Mesendoderm (in vitro differentiated cells): Measurements from ENCODE around the gene CERS4.

Experiments used
- DNase-seq: peaks from one replicate; pipeline ENCODE4 v3.0.0; 2013
- H2AK5ac ChIP-seq: 2 replicates; pipeline ENCODE4 v1.6.1; 2013; ENCODE audit warnings: low read length, inconsistent platforms
- H2BK120ac ChIP-seq: 2 replicates; pipeline ENCODE4 v1.6.1; 2013; ENCODE audit warnings: low read depth, mild to moderate bottlenecking, low read length, moderate library complexity, mixed read lengths
- H2BK15ac ChIP-seq: replicated peaks from 2 replicates; pipeline ENCODE4 v1.6.1; 2013; ENCODE audit warnings: low read depth, mild to moderate bottlenecking, moderate library complexity
- H2BK5ac ChIP-seq: 2 replicates; pipeline ENCODE4 v1.6.1; 2013; ENCODE audit warnings: low read length, inconsistent platforms
- H3K18ac ChIP-seq: 2 replicates; pipeline ENCODE4 v1.6.1; 2013; ENCODE audit warnings: mild to moderate bottlenecking, low read length, mixed read lengths
- H3K23ac ChIP-seq: one replicate; pipeline ENCODE4 v1.6.1; 2013; ENCODE audit warnings: low read length
- H3K27ac ChIP-seq: 2 replicates; pipeline ENCODE4 v1.5.1; 2013; ENCODE audit warnings: low read depth, mild to moderate bottlenecking, inconsistent platforms, low read length, moderate library complexity
- H3K27me3 ChIP-seq: 2 replicates; pipeline ENCODE4 v1.6.1; 2013; ENCODE audit warnings: low read length, control low read depth, mild to moderate bottlenecking, inconsistent platforms; ENCODE audit not compliant: insufficient read depth, poor library complexity
- H3K36me3 ChIP-seq: 2 replicates; pipeline ENCODE4 v1.6.1; 2013; ENCODE audit warnings: low read length, inconsistent platforms; ENCODE audit not compliant: control insufficient read depth, insufficient read depth
- H3K4ac ChIP-seq: one replicate; pipeline ENCODE4 v1.6.1; 2013; ENCODE audit warnings: low read depth, mild to moderate bottlenecking, low read length, moderate library complexity
- H3K4me1 ChIP-seq: 2 replicates; pipeline ENCODE4 v1.6.1; 2013; ENCODE audit warnings: low read depth, low read length, inconsistent platforms; ENCODE audit not compliant: control insufficient read depth
- H3K4me2 ChIP-seq: 2 replicates; pipeline ENCODE4 v1.6.1; 2013; ENCODE audit warnings: low read length
- H3K4me3 ChIP-seq: 2 replicates; pipeline ENCODE4 v1.5.1; 2013; ENCODE audit warnings: mild to moderate bottlenecking, low read length
- H3K56ac ChIP-seq: one replicate; pipeline ENCODE4 v1.6.1; 2013; ENCODE audit warnings: low read length
- H3K79me1 ChIP-seq: 2 replicates; pipeline ENCODE4 v1.6.1; 2013; ENCODE audit warnings: low read length, inconsistent platforms
- H3K79me2 ChIP-seq: 2 replicates; pipeline ENCODE4 v1.6.1; 2013; ENCODE audit warnings: mild to moderate bottlenecking, low read length; ENCODE audit not compliant: control insufficient read depth, insufficient read depth
- H3K9ac ChIP-seq: 2 replicates; pipeline ENCODE4 v1.6.1; 2013; ENCODE audit warnings: low read length, inconsistent platforms
- H4K5ac ChIP-seq: one replicate; pipeline ENCODE4 v1.6.1; 2013; ENCODE audit warnings: low read length
- H4K8ac ChIP-seq: one replicate; pipeline ENCODE4 v1.6.1; 2013; ENCODE audit warnings: low read depth, mild to moderate bottlenecking, control low read depth, low read length, moderate library complexity
- WGBS: extraction: QIAGEN DNeasy Blood & Tissue Kit; methylation state at CpG from one replicate; pipeline ENCODE4 v1.1.7; 2013; ENCODE audit warnings: low lambda C conversion rate, missing lambda C conversion rate; ENCODE audit not compliant: insufficient coverage; ENCODE audit errors: extremely low coverage; 5-methylcytosine and 5-hydroxymethylcytosine counted together

CERS4 gene

DNA sequence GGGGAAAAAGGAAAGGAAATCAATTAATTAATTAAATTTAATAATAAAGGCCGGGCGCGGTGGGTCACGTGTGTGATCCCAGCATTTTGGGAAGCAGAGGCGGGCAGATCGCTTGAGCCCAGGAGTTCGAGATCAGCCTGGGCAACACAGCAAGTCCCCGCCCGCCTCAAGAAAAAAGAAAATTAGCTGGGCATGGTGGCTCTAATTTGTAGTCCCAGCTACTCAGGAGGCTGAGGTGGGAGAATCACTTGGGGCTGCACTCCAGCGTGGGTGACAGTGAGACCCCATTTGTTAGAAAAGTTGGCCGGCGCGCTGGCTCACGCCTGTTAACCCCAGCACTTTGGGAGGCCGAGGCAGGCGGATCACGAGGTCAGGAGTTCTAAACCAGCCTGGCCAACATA, 99.7 kb downstream of the CERS4 start:
- H2BK15ac ChIP-seq = no peak overlapping the region
- no peak overlapping the region for H3K4ac ChIP-seq
- H3K79me2 ChIP-seq = peaks cover 2% of the 10 kb centered on the region
- H2AK5ac ChIP-seq = no peak overlapping the region
- H3K27ac ChIP-seq = no peak overlapping the region
- DNase-seq = no peak
- H3K56ac ChIP-seq = peak overlapping the region; percentile 64
- H3K27me3 ChIP-seq = no peaks in the 10 kb centered on the region
- H3K79me1 ChIP-seq = peaks cover 6% of the 10 kb centered on the region
- peak overlapping the region; percentile 73 for H3K9ac ChIP-seq
- no peaks in the 10 kb centered on the region for H3K4me1 ChIP-seq
- no peak overlapping the region for H4K5ac ChIP-seq
- H3K36me3 ChIP-seq = no peaks in the 10 kb centered on the region
- no peak overlapping the region for H3K4me2 ChIP-seq
- H3K18ac ChIP-seq = no peak overlapping the region
- WGBS = no CpG with 5 or more reads among the region's 17 CpGs
- no peak overlapping the region for H3K23ac ChIP-seq
- H2BK120ac ChIP-seq = no peak overlapping the region
- no peak overlapping the region for H4K8ac ChIP-seq
- H2BK5ac ChIP-seq = no peak overlapping the region
- H3K4me3 ChIP-seq = no peak overlapping the region

DNA sequence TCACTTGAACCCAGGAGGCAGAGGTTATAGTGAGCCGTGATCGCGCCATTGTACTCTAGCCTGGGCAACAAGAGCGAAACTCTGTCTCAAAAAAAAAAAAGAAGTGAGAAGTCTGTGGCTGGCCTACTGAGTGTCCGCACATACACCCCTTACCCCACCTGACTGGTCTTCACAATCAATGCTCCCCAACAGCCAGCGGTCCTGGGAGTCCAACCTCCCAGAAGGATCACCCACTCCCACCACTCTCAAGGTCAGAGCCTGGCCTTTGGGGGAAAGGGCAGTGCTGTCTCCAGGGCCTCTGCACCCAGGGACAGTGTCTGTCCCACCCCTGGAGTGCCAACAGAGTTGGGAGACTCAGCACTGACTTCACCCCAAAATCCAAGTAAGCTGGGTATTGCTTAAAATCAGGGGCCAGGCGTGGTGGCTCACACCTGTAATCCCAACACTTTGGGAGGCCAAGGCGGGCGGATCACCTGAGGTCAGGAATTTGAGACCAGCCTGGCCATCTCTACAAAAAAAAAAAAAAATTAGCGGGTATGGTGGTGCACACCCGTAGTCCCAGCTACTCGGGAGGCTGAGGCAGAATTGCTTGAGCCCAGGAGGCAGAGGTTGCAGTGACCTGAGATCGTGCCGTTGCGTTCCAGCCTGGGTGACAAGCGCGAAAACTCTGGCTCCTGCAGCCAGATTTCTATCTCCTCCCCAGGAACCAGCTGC, 101.3 kb downstream of the CERS4 start:
- Histone ChIP-seq H3K4me3 (no peak overlapping the region), H3K36me3 (no peaks in the 10 kb centered on the region), H4K5ac (no peak overlapping the region), H3K4me1 (no peaks in the 10 kb centered on the region), H2BK120ac (no peak overlapping the region), H3K23ac (no peak overlapping the region), H3K79me2 (peaks cover 2% of the 10 kb centered on the region), H3K27me3 (no peaks in the 10 kb centered on the region), H3K79me1 (peaks cover 6% of the 10 kb centered on the region), H2AK5ac (no peak overlapping the region), H3K56ac (no peak overlapping the region), H3K27ac (no peak overlapping the region), H4K8ac (no peak overlapping the region), H3K18ac (no peak overlapping the region), H2BK5ac (no peak overlapping the region), H3K4ac (no peak overlapping the region), H3K9ac (no peak overlapping the region), H2BK15ac (no peak overlapping the region), H3K4me2 (no peak overlapping the region)
- WGBS = no CpG with 5 or more reads among the region's 17 CpGs
- DNase-seq = no peak

DNA sequence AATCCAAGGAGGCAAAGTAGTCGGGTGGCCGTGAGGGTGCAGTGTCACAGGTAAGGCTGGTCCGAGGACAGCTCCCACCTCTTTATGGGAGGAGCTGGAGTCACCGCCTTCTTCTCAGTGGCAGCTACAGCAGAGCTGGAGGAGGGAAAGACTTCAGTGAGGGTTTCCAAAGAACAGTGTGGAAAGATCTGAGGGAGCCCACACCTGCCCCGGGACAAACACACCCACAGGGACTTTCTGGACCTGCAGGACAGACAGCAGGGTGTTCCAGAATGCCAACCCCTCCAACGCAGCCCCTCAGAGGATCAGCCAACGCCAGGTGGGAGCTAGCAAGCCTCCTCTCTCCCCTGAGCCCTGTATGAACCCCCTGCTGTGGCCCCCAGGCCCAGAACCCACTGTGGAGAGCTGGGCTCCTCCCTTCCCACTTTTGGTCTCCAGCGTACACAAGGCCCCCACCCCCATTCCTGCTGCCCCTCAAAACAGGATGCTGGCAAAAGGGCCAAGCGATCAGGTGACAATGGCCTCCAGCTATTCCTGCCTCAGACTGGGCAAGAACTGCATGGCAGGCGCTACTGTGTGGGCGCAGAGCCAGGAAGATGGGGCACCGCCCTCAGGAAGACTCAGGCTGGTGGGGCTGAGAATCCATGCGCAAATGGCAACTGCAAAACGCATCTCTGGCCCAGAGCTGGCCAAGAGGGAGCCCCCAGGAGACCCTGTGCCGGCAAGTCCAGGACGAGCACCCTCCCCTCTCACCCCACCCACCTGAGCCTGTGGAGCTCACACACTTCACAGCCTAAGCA, 102.5 kb downstream of the CERS4 start:
- WGBS = no CpG with 5 or more reads among the region's 16 CpGs
- H3K23ac ChIP-seq = no peak overlapping the region
- no peak for DNase-seq
- no peak overlapping the region for H2AK5ac ChIP-seq
- H3K27ac ChIP-seq = no peak overlapping the region
- no peak overlapping the region for H3K4ac ChIP-seq
- no peaks in the 10 kb centered on the region for H3K27me3 ChIP-seq
- H4K8ac ChIP-seq = no peak overlapping the region
- H3K4me1 ChIP-seq = peaks cover 5% of the 10 kb centered on the region
- H2BK5ac ChIP-seq = no peak overlapping the region
- H3K79me1 ChIP-seq = peaks cover 6% of the 10 kb centered on the region
- peaks cover 2% of the 10 kb centered on the region for H3K79me2 ChIP-seq
- H3K56ac ChIP-seq = no peak overlapping the region
- H3K18ac ChIP-seq = no peak overlapping the region
- H3K36me3 ChIP-seq = no peaks in the 10 kb centered on the region
- H2BK15ac ChIP-seq = no peak overlapping the region
- H3K4me3 ChIP-seq = no peak overlapping the region
- H2BK120ac ChIP-seq = no peak overlapping the region
- H3K4me2 ChIP-seq = no peak overlapping the region
- H3K9ac ChIP-seq = no peak overlapping the region
- H4K5ac ChIP-seq = no peak overlapping the region
